Measurements from ENCODE around the gene INTS15. TPM values are rescaled to one million over a fixed set of nuclear protein-coding genes. Genes with fewer than 3 reads are reported as not detected.

INTS15 gene
- total RNA-seq, 2 donors from 2014 or later = 34.4 to 38.0 TPM

DNA sequence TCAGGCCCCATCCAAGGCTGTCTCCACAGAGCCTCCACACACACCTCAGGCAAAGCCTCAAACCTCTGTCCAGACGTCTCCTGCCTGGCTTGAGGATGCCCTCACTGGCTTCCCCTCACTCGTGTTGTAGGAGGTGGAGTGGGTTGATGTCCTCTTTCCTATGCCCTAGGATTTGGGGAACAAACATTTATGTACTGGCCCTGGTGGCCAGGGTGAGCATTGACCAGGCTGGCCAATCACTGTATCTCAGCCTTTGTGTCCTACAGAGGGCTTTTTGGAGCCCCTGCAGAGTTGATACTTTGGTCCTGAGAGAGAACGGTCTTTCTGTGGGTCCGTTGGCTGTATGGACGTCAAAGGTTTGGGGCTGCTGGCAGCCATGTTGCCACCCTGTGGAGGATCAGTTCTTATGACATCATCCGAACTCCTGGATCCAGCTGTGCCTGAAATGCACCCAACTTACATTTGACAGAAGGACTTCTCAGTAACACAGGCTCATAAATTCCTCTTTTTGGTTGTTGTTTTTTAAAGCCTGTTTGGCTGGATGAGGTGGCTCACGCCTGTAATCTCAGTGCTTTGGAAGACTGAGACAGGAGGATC lies 36.3 kb upstream of the INTS15 start:
- Histone ChIP-seq H3K27me3 (ENCODE audit: control insufficient read depth, insufficient read depth, low read length, poor library complexity, severe bottlenecking) (no peaks in the 10 kb centered on the region), H3K36me3 (ENCODE audit: control insufficient read depth, insufficient read depth, low read length) (no peaks in the 10 kb centered on the region), H3K4me3 (ENCODE audit: low read length) (no peak overlapping the region), H3K9ac (ENCODE audit: extremely low read depth, low read length, poor library complexity, severe bottlenecking) (no peak overlapping the region), H3K4me1 (ENCODE audit: control insufficient read depth, insufficient read depth, low read length) (no peaks in the 10 kb centered on the region), H3K9me3 (ENCODE audit: control insufficient read depth, low read length) (no peaks in the 10 kb centered on the region), H3K27ac (ENCODE audit: low read depth, low read length) (no peak overlapping the region)
- peak; percentile 60 for DNase-seq
- no peak overlapping the region for H3K27ac Mint-ChIP-seq
- no peaks in the 10 kb centered on the region for H3K27me3 Mint-ChIP-seq (ENCODE audit: insufficient read depth)
- H3K9me3 Mint-ChIP-seq = no peaks in the 10 kb centered on the region
- no peak overlapping the region for H3K4me3 Mint-ChIP-seq
- TF ChIP-seq, protein P1, sequence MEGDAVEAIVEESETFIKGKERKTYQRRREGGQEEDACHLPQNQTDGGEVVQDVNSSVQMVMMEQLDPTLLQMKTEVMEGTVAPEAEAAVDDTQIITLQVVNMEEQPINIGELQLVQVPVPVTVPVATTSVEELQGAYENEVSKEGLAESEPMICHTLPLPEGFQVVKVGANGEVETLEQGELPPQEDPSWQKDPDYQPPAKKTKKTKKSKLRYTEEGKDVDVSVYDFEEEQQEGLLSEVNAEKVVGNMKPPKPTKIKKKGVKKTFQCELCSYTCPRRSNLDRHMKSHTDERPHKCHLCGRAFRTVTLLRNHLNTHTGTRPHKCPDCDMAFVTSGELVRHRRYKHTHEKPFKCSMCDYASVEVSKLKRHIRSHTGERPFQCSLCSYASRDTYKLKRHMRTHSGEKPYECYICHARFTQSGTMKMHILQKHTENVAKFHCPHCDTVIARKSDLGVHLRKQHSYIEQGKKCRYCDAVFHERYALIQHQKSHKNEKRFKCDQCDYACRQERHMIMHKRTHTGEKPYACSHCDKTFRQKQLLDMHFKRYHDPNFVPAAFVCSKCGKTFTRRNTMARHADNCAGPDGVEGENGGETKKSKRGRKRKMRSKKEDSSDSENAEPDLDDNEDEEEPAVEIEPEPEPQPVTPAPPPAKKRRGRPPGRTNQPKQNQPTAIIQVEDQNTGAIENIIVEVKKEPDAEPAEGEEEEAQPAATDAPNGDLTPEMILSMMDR (conservative IDR thresholded peaks at IDR 0.05) = peak; percentile 66
- no peaks in the 10 kb centered on the region for H3K4me1 Mint-ChIP-seq
- WGBS, 2 experiments (ENCODE audit: insufficient coverage in 1 of 2, insufficient read length in 1 of 2) = 79 to 83% methylated on average over 5 to 7 of the region's 7 CpGs
- H3K36me3 Mint-ChIP-seq (ENCODE audit: low read depth) = no peaks in the 10 kb centered on the region

DNA sequence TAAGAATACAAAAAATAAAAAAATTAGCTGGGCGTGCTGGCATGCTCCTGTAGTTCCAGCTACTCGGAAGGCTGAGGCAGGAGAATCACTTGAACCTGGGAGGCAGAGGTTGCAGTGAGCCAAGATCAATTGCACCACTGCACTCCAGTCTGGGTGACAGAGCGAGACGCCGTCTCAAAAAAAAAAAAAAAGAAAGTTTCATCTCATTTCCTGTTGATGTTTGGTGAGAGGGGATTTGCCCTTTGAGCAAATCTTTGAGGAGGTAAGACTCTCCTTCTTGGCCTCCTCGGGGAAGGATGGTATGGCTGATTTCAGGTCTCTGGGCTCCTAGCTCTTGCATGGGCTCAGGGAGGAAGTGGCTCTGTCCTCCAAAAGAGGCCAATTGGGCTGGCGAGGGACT lies 35.0 kb upstream of the INTS15 start:
- Histone ChIP-seq H3K27me3 (ENCODE audit: control insufficient read depth, insufficient read depth, low read length, poor library complexity, severe bottlenecking) (no peaks in the 10 kb centered on the region), H3K9me3 (ENCODE audit: control insufficient read depth, low read length) (no peaks in the 10 kb centered on the region), H3K27ac (ENCODE audit: low read depth, low read length) (no peak overlapping the region), H3K9ac (ENCODE audit: extremely low read depth, low read length, poor library complexity, severe bottlenecking) (no peak overlapping the region), H3K4me1 (ENCODE audit: control insufficient read depth, insufficient read depth, low read length) (no peaks in the 10 kb centered on the region), H3K36me3 (ENCODE audit: control insufficient read depth, insufficient read depth, low read length) (no peaks in the 10 kb centered on the region), H3K4me3 (ENCODE audit: low read length) (no peak overlapping the region)
- H3K27ac Mint-ChIP-seq = no peak overlapping the region
- H3K4me1 Mint-ChIP-seq = peaks cover 4% of the 10 kb centered on the region
- no peak for DNase-seq
- H3K9me3 Mint-ChIP-seq = no peaks in the 10 kb centered on the region
- TF ChIP-seq, protein P1 (conservative IDR thresholded peaks at IDR 0.05) = no peak
- no peaks in the 10 kb centered on the region for H3K27me3 Mint-ChIP-seq (ENCODE audit: insufficient read depth)
- WGBS, 2 experiments (ENCODE audit: insufficient coverage in 1 of 2, insufficient read length in 1 of 2) = 89 to 91% methylated on average over 6 to 7 of the region's 7 CpGs
- H3K4me3 Mint-ChIP-seq = no peak overlapping the region
- H3K36me3 Mint-ChIP-seq (ENCODE audit: low read depth) = no peaks in the 10 kb centered on the region

DNA sequence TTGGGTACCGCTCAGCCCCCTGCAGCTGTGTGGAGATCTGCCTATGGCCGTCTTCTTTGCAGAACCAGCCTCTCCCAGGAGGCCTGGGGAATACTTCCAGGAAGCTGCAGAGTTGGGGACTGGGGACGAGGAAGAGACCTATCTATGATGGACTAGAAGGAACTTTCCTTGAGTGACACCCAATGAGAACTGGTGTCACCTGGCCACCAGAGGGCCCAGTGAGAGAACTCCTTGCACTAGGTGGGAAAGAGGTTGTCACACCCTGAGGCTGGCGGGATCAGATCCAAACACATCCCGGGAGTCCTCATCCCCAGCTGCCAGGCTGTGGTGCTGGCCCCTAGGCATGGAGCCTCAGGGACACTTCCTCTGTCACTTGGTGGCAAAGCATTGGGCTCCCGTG lies 33.6 kb upstream of the INTS15 start:
- no peaks in the 10 kb centered on the region for H3K9me3 ChIP-seq (ENCODE audit: control insufficient read depth, low read length)
- Mint-ChIP-seq H3K4me3 (no peak overlapping the region), H3K27me3 (ENCODE audit: insufficient read depth) (no peaks in the 10 kb centered on the region), H3K4me1 (peaks cover 8% of the 10 kb centered on the region), H3K9me3 (no peaks in the 10 kb centered on the region), H3K27ac (no peak overlapping the region), H3K36me3 (ENCODE audit: low read depth) (no peaks in the 10 kb centered on the region)
- DNase-seq = peak; percentile 89
- 80 to 89% methylated on average over 4 to 6 of the region's 6 CpGs for WGBS, 2 experiments (ENCODE audit: insufficient coverage in 1 of 2, insufficient read length in 1 of 2)
- no peaks in the 10 kb centered on the region for H3K27me3 ChIP-seq (ENCODE audit: control insufficient read depth, insufficient read depth, low read length, poor library complexity, severe bottlenecking)
- H3K9ac ChIP-seq (ENCODE audit: extremely low read depth, low read length, poor library complexity, severe bottlenecking) = no peak overlapping the region
- H3K27ac ChIP-seq (ENCODE audit: low read depth, low read length) = no peak overlapping the region
- H3K36me3 ChIP-seq (ENCODE audit: control insufficient read depth, insufficient read depth, low read length) = no peaks in the 10 kb centered on the region
- no peaks in the 10 kb centered on the region for H3K4me1 ChIP-seq (ENCODE audit: control insufficient read depth, insufficient read depth, low read length)
- TF ChIP-seq, protein P1 (conservative IDR thresholded peaks at IDR 0.05) = peak; percentile 78
- no peak overlapping the region for H3K4me3 ChIP-seq (ENCODE audit: low read length)
